Brain microvascular endothelial cell (primary cell): Measurements from ENCODE around the gene HOXA10.

ENCODE experiments used
- DNase-seq: peaks from one replicate; pipeline ENCODE4 v3.0.0-alpha.2; 2020
- H3K27ac ChIP-seq: fragments of 250-450 bp; sonication (Bioruptor Pico); 2 replicates; pipeline ENCODE4 v1.5.1; 2020; ENCODE audit warnings: mild to moderate bottlenecking, moderate library complexity
- H3K27me3 ChIP-seq: fragments of 250-450 bp; sonication (Bioruptor Pico); replicated peaks from 2 replicates; pipeline ENCODE4 v1.5.1; 2020; ENCODE audit warnings: mild to moderate bottlenecking
- H3K36me3 ChIP-seq: fragments of 250-450 bp; sonication (Bioruptor Pico); replicated peaks from 2 replicates; pipeline ENCODE4 v1.5.1; 2020; ENCODE audit warnings: mild to moderate bottlenecking
- H3K4me3 ChIP-seq: 2 replicates; pipeline ENCODE4 v1.5.1; 2011; ENCODE audit warnings: low read depth, mild to moderate bottlenecking, control low read depth, low read length, moderate library complexity
- in situ Hi-C: cut with HindIII; loops from 2 replicates; pipeline ENCODE4 v1.10.0; 2017; ENCODE audit warnings: low sequenced_read_pairs, low pct_ligation_motif_present
- TF ChIP-seq, protein P1 (sequence below): IDR thresholded peaks from 2 replicates; pipeline ENCODE4 v1.5.1; 2011; ENCODE audit warnings: low read depth, mild to moderate bottlenecking, moderate library complexity, low read length, control low read depth, inconsistent platforms; ENCODE audit errors: missing control alignments

The HOXA10 gene

DNA sequence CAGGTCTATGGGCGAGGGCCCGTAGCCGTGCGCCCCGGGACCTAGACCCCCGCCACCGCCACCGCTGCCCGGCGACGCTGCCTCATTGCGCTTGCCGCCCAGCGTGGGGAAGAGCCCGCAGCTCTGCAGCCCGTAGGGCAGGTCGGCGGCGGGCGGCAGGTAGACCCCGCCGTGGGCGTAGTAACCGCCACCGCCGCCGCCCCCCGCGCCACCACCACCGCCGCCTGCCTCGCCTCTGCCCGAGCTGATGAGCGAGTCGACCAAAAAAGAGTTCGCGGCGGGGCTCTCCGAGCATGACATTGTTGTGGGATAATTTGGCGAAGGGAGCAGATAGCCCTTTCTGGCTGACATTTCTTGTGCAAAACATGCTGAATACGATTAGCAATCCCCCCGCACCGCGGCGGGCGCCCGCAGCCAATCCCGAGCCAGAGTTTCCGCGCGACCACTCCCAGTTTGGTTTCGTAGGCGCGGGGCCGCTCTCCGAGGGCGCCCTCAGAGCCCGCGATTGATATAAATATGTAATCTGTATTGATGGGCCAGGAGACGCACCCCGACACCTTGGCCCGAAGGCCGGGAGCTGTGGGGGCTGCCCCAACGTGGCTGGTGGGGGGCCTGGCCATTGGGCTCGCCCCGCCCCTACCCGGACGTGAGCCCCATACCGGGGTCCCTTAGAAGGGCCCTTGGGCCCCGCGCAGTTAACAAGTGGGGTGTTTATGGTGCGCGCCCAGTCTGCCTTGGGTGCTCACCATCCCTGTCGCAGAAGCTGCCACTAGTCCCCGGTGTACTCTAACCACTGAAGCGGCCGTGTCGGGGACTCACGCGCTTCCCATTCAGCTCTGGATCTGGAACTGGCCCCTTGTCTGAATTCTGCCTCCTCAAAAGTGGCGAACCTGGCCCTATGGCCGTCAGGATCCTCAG lies at the start of gene HOXA10:
Gene HOXA10, minus strand, starts transcription at position 365 of the 918 bp plus-strand sequence. Its CDS starts 14 bp downstream, at position 351.
- TF ChIP-seq, protein P1, sequence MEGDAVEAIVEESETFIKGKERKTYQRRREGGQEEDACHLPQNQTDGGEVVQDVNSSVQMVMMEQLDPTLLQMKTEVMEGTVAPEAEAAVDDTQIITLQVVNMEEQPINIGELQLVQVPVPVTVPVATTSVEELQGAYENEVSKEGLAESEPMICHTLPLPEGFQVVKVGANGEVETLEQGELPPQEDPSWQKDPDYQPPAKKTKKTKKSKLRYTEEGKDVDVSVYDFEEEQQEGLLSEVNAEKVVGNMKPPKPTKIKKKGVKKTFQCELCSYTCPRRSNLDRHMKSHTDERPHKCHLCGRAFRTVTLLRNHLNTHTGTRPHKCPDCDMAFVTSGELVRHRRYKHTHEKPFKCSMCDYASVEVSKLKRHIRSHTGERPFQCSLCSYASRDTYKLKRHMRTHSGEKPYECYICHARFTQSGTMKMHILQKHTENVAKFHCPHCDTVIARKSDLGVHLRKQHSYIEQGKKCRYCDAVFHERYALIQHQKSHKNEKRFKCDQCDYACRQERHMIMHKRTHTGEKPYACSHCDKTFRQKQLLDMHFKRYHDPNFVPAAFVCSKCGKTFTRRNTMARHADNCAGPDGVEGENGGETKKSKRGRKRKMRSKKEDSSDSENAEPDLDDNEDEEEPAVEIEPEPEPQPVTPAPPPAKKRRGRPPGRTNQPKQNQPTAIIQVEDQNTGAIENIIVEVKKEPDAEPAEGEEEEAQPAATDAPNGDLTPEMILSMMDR: no peak
- in situ Hi-C loops: no loop called here

DNA sequence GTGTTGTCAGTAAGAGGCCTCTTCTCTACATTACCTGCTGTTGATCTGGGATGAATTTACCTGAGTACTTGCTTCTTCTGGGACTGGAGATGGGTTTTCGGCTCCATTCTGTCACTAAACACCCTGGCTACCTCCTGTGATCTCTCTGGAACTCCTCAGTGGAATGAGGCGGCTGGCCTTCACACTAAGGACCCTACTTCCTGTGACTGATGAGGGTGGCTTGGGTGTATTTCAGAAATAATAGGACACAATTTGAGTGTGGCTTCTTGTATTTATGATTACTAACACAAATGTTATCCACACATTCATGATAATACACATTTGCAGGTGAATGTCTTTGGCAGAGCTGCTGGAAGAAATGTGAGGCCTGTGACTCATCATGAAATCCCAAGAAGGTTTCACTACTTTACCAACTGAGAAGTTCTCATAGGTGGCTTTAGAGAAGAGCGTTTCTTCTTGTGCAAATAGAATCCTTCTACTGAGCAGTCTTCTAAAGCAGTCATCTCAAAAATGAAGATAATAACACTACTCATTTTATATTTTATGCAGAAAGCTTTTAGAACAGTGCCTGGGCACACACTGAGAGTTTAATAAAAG lies 47.2 kb upstream of the HOXA10 start:
- no peak for DNase-seq
- TF ChIP-seq, protein P1: no peak
- Histone ChIP-seq H3K36me3 (no peaks in the 10 kb centered on the region), H3K27me3 (peaks cover 85% of the 10 kb centered on the region), H3K27ac (no peak overlapping the region), H3K4me3 (no peak overlapping the region)
- in situ Hi-C loops: loop anchor here (25.0 kb wide), 1 partner anchor 366 kb away; no protein-coding TSS in a partner anchor

More for the DNA sequence above, at the start of gene HOXA10:
- no peak within 1 kb of the TSS for H3K4me3 ChIP-seq
- no peak within 1 kb of the TSS for H3K27ac ChIP-seq
- no peak for DNase-seq
- no peaks in the 10 kb centered on the region for H3K36me3 ChIP-seq
- peaks cover 96% of the 10 kb centered on the region for H3K27me3 ChIP-seq

DNA sequence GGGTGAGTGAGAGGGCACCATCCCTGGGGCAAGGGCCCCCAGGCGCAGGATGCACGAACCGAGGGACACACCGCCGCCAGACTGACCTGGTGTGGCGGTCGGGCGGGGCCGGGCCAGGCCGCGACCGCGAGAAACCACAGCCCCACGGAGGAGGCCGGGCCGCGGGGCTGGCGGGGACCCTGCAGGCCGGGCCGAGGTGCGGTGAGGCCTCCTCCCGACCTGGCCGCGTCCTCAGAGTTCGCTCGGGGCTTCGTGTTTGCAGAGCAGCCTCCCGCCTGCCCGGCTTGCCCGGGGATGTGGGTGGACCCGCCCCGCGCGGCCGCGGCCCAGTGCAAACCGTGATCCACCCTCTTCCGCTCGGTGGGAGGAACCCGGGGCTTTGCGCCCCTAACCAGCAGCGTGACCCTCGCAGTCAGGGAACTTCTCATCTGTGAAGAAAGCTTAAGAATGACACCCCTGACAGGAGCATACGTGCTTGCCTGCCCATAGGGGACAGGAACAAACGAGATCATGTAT lies 46.4 kb upstream of the HOXA10 start:
- H3K27me3 ChIP-seq: peaks cover 85% of the 10 kb centered on the region
- TF ChIP-seq, protein P1: no peak
- H3K36me3 ChIP-seq: no peaks in the 10 kb centered on the region
- H3K4me3 ChIP-seq: no peak overlapping the region
- in situ Hi-C loops: loop anchor here (25.0 kb wide), 1 partner anchor 367 kb away; no protein-coding TSS in a partner anchor
- DNase-seq: no peak
- H3K27ac ChIP-seq: no peak overlapping the region

DNA sequence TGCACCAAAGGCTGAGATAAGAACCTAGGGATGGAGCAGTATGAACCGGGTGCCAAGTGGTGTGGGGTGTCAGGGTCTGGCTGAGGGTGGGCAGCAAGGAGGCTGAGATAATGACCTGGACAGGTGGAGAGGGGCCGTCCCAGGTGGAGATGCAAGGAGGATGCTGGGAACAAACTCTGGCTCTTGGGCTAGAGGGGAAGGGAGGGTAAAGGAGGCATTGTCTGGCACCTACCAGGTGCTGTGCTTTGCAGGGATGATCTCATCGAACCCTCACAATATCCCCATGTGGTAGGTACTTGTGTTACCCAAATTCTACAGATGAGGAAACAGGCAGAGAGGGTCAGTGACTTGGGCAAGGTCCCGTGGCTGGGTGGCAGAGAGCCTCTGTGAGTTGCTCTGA lies 45.7 kb upstream of the HOXA10 start:
- in situ Hi-C loops: loop anchor here (25.0 kb wide), 1 partner anchor 367 kb away; no protein-coding TSS in a partner anchor
- no peak for DNase-seq
- TF ChIP-seq, protein P1: no peak

DNA sequence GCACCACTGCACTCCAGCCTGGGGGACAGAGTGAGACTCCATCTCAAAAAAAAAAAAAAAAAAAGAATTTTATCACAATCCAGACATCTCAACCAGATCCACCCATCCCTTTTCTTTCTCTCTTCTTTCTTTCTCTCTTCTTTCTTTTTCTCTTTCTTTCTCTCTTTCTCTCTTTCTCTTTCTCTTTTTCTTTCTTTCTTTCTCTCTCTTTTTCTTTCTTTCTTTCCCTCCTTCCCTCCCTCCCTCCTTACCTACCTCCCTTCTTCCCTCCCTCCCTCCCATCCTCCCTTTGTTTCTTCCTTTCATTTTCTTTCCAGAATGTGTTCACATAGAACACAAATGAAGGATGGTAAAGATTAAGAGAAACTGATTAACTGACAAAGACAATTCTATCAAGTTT lies 43.8 kb upstream of the HOXA10 start:
- in situ Hi-C loops: loop anchor here (25.0 kb wide), 1 partner anchor 369 kb away; no protein-coding TSS in a partner anchor
- TF ChIP-seq, protein P1: no peak

More for the DNA sequence above, 45.7 kb upstream of the HOXA10 start:
- no peak overlapping the region for H3K4me3 ChIP-seq
- no peak overlapping the region for H3K27ac ChIP-seq
- no peaks in the 10 kb centered on the region for H3K36me3 ChIP-seq
- H3K27me3 ChIP-seq: peaks cover 85% of the 10 kb centered on the region

More for the DNA sequence above, 43.8 kb upstream of the HOXA10 start:
- no peak overlapping the region for H3K4me3 ChIP-seq
- H3K27me3 ChIP-seq: peaks cover 85% of the 10 kb centered on the region
- H3K36me3 ChIP-seq: no peaks in the 10 kb centered on the region
- DNase-seq: no peak
- no peak overlapping the region for H3K27ac ChIP-seq
